Measurements from ENCODE around the gene NFATC1. TPM values are rescaled to one million over a fixed set of nuclear protein-coding genes. Genes with fewer than 3 reads are reported as not detected.

NFATC1 gene
- total RNA-seq, 4 donors from 2014 or later, result 10.1 to 15.0 (median 12.7) TPM

- TF ChIP-seq POLR2A (IDR thresholded peaks at IDR 0.05) (no peak), CTCF (IDR thresholded peaks at IDR 0.05) (no peak)
- peak in 1 of 2 donors; percentile 1 for DNase-seq
- H3K4me3 ChIP-seq (replicated peaks in 1 of 3), result no peak overlapping the region
- H3K27ac ChIP-seq, result no peak overlapping the region
- H3K27me3 ChIP-seq, result no peaks in the 10 kb centered on the region
- H3K9me3 ChIP-seq, result no peaks in the 10 kb centered on the region
- H3K36me3 ChIP-seq, result no peaks in the 10 kb centered on the region
- intact Hi-C loops (cut with DNase I), result loop anchor here (2.0 to 10.0 kb wide), 2 partner anchors 116 to 148 kb away; no protein-coding TSS in a partner anchor
- peaks cover 4 to 9% of the 10 kb centered on the region in 2 donors for H3K4me1 ChIP-seq
- 93 to 96% methylated on average over 17 of the region's 17 CpGs for WGBS, 2 donors
Measured at GRCh38 chr18:79528316-79528695, 132.6 kb downstream of the NFATC1 start.

GRCh38 chr18:79528846-79529245, 133.1 kb downstream of the NFATC1 start:
- H3K4me3 ChIP-seq (replicated peaks in 1 of 3), result no peak overlapping the region
- no peaks in the 10 kb centered on the region for H3K36me3 ChIP-seq
- H3K27ac ChIP-seq, result no peak overlapping the region
- DNase-seq, result peak; percentile 61 to 64
- no peaks in the 10 kb centered on the region for H3K9me3 ChIP-seq
- H3K4me1 ChIP-seq, result peaks cover 4 to 9% of the 10 kb centered on the region in 2 donors
- intact Hi-C loops (cut with DNase I), result loop anchor here (2.0 to 10.0 kb wide), 2 partner anchors 116 to 148 kb away; no protein-coding TSS in a partner anchor
- no peaks in the 10 kb centered on the region for H3K27me3 ChIP-seq
- 37 to 49% methylated on average over 26 of the region's 26 CpGs for WGBS, 2 donors
- TF ChIP-seq POLR2A (IDR thresholded peaks at IDR 0.05) (no peak), CTCF (IDR thresholded peaks at IDR 0.05) (peak; percentile 58 to 89 (median 74))

- no peaks in the 10 kb centered on the region for H3K9me3 ChIP-seq
- intact Hi-C loops (cut with DNase I), result loop anchor here (2.0 to 10.0 kb wide), 2 partner anchors 116 to 148 kb away; no protein-coding TSS in a partner anchor
- 94 to 96% methylated on average over 20 of the region's 20 CpGs for WGBS, 2 donors
- H3K27ac ChIP-seq, result no peak overlapping the region
- H3K4me3 ChIP-seq (replicated peaks in 1 of 3), result no peak overlapping the region
- TF ChIP-seq CTCF (IDR thresholded peaks at IDR 0.05), result no peak
- TF ChIP-seq POLR2A (IDR thresholded peaks at IDR 0.05), result no peak
- no peaks in the 10 kb centered on the region for H3K27me3 ChIP-seq
- H3K36me3 ChIP-seq, result no peaks in the 10 kb centered on the region
- H3K4me1 ChIP-seq, result peaks cover 4 to 9% of the 10 kb centered on the region in 2 donors
- peak in 1 of 2 donors; percentile 4 for DNase-seq
Measured at GRCh38 chr18:79529296-79529695, 133.6 kb downstream of the NFATC1 start.

GRCh38 chr18:79529991-79530390, 134.3 kb downstream of the NFATC1 start:
- Histone ChIP-seq H3K27ac (no peak overlapping the region), H3K4me3 (replicated peaks in 1 of 3) (no peak overlapping the region), H3K27me3 (no peaks in the 10 kb centered on the region), H3K4me1 (peaks cover 4 to 9% of the 10 kb centered on the region in 2 donors), H3K9me3 (no peaks in the 10 kb centered on the region), H3K36me3 (no peaks in the 10 kb centered on the region)
- DNase-seq, result peak in 1 of 2 donors; percentile 1
- intact Hi-C loops (cut with DNase I), result loop anchor here (2.0 to 10.0 kb wide), 2 partner anchors 115 to 149 kb away; no protein-coding TSS in a partner anchor
- no peak for TF ChIP-seq POLR2A (IDR thresholded peaks at IDR 0.05)
- TF ChIP-seq CTCF (IDR thresholded peaks at IDR 0.05), result no peak
- WGBS, 2 donors, result 87 to 93% methylated on average over 24 of the region's 24 CpGs

- H3K27ac ChIP-seq, result no peak overlapping the region
- no peaks in the 10 kb centered on the region for H3K36me3 ChIP-seq
- no peak for TF ChIP-seq POLR2A (IDR thresholded peaks at IDR 0.05)
- TF ChIP-seq CTCF (IDR thresholded peaks at IDR 0.05), result no peak
- H3K4me1 ChIP-seq, result peaks cover 4 to 6% of the 10 kb centered on the region in 2 donors
- no peak overlapping the region for H3K4me3 ChIP-seq (replicated peaks in 1 of 3)
- 84 to 85% methylated on average over 18 of the region's 18 CpGs for WGBS, 2 donors
- intact Hi-C loops (cut with DNase I), result no loop called here
- peak in 1 of 2 donors; percentile 1 for DNase-seq
- no peaks in the 10 kb centered on the region for H3K27me3 ChIP-seq
- H3K9me3 ChIP-seq, result no peaks in the 10 kb centered on the region
Measured at GRCh38 chr18:79530821-79531220, 135.1 kb downstream of the NFATC1 start.

All from thyroid gland (tissue), 4 donors.